SK-N-SH treated with all-trans-retinoic acid at 6 μM for 48 hours (cell line): ENCODE measurements around the gene CETN1.

Experiments used
- ATAC-seq: fragments of 200-7000 bp; cut with Tn5 transposase; 3 replicates; pipeline ENCODE4 v1.9.1; 2020; ENCODE audit warnings: mild to moderate bottlenecking, moderate library complexity
- ARNTL ChIP-seq: fragments of 450-650 bp; formaldehyde crosslinking; IDR thresholded peaks from 2 replicates; pipeline ENCODE4 v1.5.0; 2020; ENCODE audit warnings: low read depth, mild to moderate bottlenecking, moderate library complexity, borderline replicate concordance
- BACH2 ChIP-seq: fragments of 250-450 bp; sonication (Bioruptor Pico); IDR thresholded peaks from 2 replicates; pipeline ENCODE4 v1.9.0; 2021; ENCODE audit warnings: mild to moderate bottlenecking, borderline replicate concordance
- CSDC2 ChIP-seq: fragments of 250-450 bp; sonication (Bioruptor Pico); IDR thresholded peaks from 2 replicates; pipeline ENCODE4 v1.5.0; 2020; ENCODE audit warnings: mild to moderate bottlenecking, moderate library complexity
- ESRRG ChIP-seq: fragments of 250-450 bp; sonication (Bioruptor Pico); IDR thresholded peaks from 2 replicates; pipeline ENCODE4 v1.6.1; 2021; ENCODE audit warnings: mild to moderate bottlenecking
- GLIS3 ChIP-seq: fragments of 250-450 bp; sonication (Bioruptor Pico); IDR thresholded peaks from 2 replicates; pipeline ENCODE4 v1.5.0; 2020; ENCODE audit warnings: mild to moderate bottlenecking, moderate library complexity
- ISL1 ChIP-seq: fragments of 250-450 bp; sonication (Bioruptor Pico); IDR thresholded peaks from 2 replicates; pipeline ENCODE4 v2.1.2; 2022; ENCODE audit warnings: mild to moderate bottlenecking, moderate library complexity
- OSR1 ChIP-seq: fragments of 250-450 bp; sonication (Bioruptor Pico); IDR thresholded peaks from 2 replicates; pipeline ENCODE4 v1.8.0; 2022; ENCODE audit warnings: moderate library complexity, mild to moderate bottlenecking, inconsistent platforms
- PPARA ChIP-seq: fragments of 250-450 bp; sonication (Bioruptor Pico); IDR thresholded peaks from 2 replicates; pipeline ENCODE4 v1.5.0; 2020; ENCODE audit warnings: mild to moderate bottlenecking, borderline replicate concordance
- SNAI2 ChIP-seq: fragments of 250-450 bp; sonication (Bioruptor Pico); IDR thresholded peaks from 2 replicates; pipeline ENCODE4 v1.5.0; 2020; ENCODE audit warnings: mild to moderate bottlenecking, moderate library complexity
- TCF4 ChIP-seq: fragments of 250-450 bp; sonication (Bioruptor Pico); IDR thresholded peaks from 2 replicates; pipeline ENCODE4 v1.8.0; 2021; ENCODE audit warnings: mild to moderate bottlenecking, moderate library complexity, borderline replicate concordance
- TOX ChIP-seq: fragments of 250-450 bp; sonication (Bioruptor Pico); IDR thresholded peaks from 2 replicates; pipeline ENCODE4 v1.8.0; 2021; ENCODE audit warnings: mild to moderate bottlenecking, moderate library complexity, borderline replicate concordance
- ZC3H10 ChIP-seq: fragments of 250-450 bp; sonication (Bioruptor Pico); IDR thresholded peaks from 2 replicates; pipeline ENCODE4 v1.5.1; 2021; ENCODE audit warnings: mild to moderate bottlenecking, moderate library complexity
- ZFP3 ChIP-seq: fragments of 250-450 bp; sonication (Bioruptor Pico); IDR thresholded peaks from 2 replicates; pipeline ENCODE4 v1.5.0; 2020; ENCODE audit warnings: mild to moderate bottlenecking, moderate library complexity
- ZFP30 ChIP-seq: fragments of 450-650 bp; formaldehyde crosslinking; IDR thresholded peaks from 2 replicates; pipeline ENCODE4 v1.5.0; 2022; ENCODE audit warnings: mild to moderate bottlenecking, moderate library complexity
- ZNF565 ChIP-seq: fragments of 450-650 bp; formaldehyde crosslinking; conservative IDR thresholded peaks from 2 replicates; pipeline ENCODE4 v1.5.0; 2020; ENCODE audit warnings: low read depth, mild to moderate bottlenecking, moderate library complexity
- ZNF8 ChIP-seq: fragments of 450-650 bp; formaldehyde crosslinking; IDR thresholded peaks from 2 replicates; pipeline ENCODE4 v1.5.0; 2020; ENCODE audit warnings: mild to moderate bottlenecking, moderate library complexity
- TF ChIP-seq, protein P1 (sequence below): fragments of 250-450 bp; sonication (Bioruptor Pico); IDR thresholded peaks from 2 replicates; pipeline ENCODE4 v1.8.0; 2021; ENCODE audit warnings: low read depth, mild to moderate bottlenecking, moderate library complexity, borderline replicate concordance
- TF ChIP-seq, protein P2 (sequence below): fragments of 250-450 bp; sonication (Bioruptor Pico); IDR thresholded peaks from 2 replicates; pipeline ENCODE4 v1.5.1; 2021; ENCODE audit warnings: mild to moderate bottlenecking, moderate library complexity
- TF ChIP-seq, protein P3 (sequence below): fragments of 250-450 bp; sonication (Bioruptor Pico); IDR thresholded peaks from 2 replicates; pipeline ENCODE4 v1.5.0; 2020; ENCODE audit warnings: mild to moderate bottlenecking, moderate library complexity
- TF ChIP-seq, protein P4 (sequence below): fragments of 250-450 bp; sonication (Bioruptor Pico); IDR thresholded peaks from 2 replicates; pipeline ENCODE4 v1.5.1; 2020; ENCODE audit warnings: low read depth, mild to moderate bottlenecking, moderate library complexity

The CETN1 gene

DNA sequence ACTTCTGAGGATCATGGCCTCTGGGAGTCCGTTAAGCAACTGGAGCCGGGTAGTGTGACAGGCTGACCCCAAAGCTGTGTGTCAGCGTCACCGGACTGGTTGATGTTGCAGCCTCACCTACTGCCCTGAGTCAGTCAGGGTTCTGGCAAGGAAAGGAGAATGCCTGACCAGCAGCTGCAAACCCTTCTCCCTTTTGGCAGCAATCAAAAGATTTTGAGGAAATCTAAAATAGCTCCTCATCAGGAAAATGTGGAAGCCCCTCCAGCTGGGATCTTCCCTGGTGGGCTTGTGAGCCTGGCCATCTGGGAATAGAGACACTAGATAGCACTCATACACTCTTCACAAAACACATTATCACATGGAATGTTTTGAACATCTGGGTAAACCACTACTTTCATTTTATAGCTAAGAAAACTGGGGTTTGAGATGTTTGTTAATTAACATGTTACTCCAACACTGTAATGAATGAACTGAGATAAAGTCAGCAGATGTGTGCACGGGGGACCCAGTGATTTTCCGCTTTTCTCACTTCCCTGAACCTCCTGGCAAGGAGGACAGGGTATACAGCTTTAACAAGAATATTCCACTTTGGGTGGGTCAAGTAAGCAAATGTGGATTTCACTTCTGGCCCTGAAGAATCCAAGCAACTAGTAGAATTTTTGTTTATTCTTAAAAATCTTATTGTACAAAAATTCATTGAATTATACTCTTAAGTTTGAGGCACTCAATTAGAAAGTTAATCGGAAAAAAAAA lies 41.3 kb downstream of the CETN1 start:
- ATAC-seq, result no peak
- TF ChIP-seq ISL1 (CRISPR knock-in tag) (no peak), ESRRG (CRISPR knock-in tag) (no peak), TOX (CRISPR knock-in tag) (no peak), PPARA (no peak), ARNTL (CRISPR knock-in tag) (no peak)
- TF ChIP-seq, protein P1, sequence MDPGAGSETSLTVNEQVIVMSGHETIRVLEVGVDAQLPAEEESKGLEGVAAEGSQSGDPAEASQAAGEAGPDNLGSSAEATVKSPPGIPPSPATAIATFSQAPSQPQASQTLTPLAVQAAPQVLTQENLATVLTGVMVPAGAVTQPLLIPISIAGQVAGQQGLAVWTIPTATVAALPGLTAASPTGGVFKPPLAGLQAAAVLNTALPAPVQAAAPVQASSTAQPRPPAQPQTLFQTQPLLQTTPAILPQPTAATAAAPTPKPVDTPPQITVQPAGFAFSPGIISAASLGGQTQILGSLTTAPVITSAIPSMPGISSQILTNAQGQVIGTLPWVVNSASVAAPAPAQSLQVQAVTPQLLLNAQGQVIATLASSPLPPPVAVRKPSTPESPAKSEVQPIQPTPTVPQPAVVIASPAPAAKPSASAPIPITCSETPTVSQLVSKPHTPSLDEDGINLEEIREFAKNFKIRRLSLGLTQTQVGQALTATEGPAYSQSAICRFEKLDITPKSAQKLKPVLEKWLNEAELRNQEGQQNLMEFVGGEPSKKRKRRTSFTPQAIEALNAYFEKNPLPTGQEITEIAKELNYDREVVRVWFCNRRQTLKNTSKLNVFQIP (CRISPR knock-in tag), result no peak

DNA sequence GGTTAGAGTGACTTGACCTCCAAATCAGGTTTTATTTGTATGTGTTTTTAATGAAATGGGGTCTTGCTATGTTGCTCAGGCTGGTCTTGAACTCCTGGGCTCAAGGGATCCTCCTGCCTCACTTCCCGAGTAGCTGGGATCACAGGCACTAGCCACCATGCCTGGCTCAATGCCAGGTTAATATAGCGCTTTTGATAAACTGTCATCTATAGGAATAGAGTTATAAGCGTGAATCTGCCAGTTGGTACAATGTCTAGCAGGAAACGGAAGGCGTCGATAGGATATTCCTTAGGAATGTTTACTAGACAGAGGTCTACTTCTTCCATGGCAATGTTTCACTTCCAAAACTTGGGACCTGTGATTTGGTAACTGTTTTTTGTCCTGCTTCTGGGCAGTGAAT lies 42.1 kb downstream of the CETN1 start:
- ATAC-seq, result no peak
- TF ChIP-seq CSDC2 (CRISPR knock-in tag), result no peak
- TF ChIP-seq ISL1 (CRISPR knock-in tag), result no peak
- TF ChIP-seq, all 23 proteins: peak for 0

DNA sequence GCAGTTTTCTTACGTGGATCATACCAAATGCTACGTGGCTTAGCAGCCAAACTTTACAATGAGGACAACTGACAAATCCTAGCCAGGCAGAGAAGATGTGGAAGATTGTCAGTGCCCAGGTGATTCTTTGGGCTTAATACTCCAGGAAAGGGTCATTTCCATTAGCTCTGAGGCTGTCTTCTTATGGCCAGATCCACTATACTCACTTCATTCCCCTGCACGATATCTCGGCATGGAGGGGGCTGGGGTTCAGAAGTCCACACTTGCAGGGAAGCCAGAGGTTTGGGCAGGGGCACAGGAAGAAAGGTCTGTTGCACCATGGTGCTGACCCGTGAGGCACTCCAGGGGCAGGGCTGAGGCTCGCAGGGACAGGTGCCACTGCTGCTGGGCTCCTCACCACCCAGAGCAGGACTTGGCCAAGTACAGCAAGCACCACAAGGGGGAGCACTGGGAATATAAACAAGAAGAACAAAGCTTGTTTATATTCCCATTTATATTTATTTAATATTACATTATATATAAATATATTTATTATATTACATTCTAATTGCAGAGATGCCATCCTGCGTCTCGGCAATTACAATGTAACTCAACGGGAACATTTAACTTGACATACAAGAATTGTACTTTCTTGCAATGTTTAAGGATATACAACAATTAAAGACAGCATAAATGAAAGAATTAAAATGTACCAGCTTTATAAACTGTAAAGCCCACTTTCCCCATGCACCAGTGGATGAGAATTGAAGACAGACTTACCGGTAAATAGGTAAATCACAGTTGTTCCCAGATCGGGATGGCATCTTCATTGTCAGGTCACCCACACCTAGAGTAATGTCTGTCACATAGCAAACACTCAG lies 43.8 kb downstream of the CETN1 start:
- TF ChIP-seq ISL1 (CRISPR knock-in tag), result no peak
- TF ChIP-seq, protein P2, sequence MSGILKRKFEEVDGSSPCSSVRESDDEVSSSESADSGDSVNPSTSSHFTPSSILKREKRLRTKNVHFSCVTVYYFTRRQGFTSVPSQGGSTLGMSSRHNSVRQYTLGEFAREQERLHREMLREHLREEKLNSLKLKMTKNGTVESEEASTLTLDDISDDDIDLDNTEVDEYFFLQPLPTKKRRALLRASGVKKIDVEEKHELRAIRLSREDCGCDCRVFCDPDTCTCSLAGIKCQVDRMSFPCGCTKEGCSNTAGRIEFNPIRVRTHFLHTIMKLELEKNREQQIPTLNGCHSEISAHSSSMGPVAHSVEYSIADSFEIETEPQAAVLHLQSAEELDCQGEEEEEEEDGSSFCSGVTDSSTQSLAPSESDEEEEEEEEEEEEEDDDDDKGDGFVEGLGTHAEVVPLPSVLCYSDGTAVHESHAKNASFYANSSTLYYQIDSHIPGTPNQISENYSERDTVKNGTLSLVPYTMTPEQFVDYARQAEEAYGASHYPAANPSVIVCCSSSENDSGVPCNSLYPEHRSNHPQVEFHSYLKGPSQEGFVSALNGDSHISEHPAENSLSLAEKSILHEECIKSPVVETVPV, result no peak
- no peak for TF ChIP-seq ESRRG (CRISPR knock-in tag)
- TF ChIP-seq CSDC2 (CRISPR knock-in tag), result no peak
- TF ChIP-seq, all 23 proteins: peak for 0
- peak; percentile 95 for ATAC-seq

DNA sequence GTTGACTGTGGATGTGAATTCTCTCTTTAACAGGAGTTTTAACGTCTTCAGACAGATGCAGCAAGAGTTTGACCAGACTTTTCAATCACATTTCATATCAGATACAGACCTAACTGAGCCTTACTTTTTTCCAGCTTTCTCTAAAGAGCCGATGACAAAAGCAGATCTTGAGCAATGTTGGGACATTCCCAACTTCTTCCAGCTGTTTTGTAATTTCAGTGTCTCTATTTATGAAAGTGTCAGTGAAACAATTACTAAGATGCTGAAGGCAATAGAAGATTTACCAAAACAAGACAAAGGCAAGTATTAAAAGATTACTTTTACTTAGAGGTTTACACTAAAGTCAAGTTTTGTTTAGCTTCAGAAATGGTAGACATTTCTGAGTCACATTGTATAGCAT lies 47.1 kb downstream of the CETN1 start:
- TF ChIP-seq ZFP30 (no peak), ZFP3 (CRISPR knock-in tag) (no peak), ZNF8 (no peak), TCF4 (CRISPR knock-in tag) (no peak), BACH2 (CRISPR knock-in tag) (no peak), ESRRG (CRISPR knock-in tag) (no peak)
- TF ChIP-seq, protein P2, result no peak
- ATAC-seq, result no peak

DNA sequence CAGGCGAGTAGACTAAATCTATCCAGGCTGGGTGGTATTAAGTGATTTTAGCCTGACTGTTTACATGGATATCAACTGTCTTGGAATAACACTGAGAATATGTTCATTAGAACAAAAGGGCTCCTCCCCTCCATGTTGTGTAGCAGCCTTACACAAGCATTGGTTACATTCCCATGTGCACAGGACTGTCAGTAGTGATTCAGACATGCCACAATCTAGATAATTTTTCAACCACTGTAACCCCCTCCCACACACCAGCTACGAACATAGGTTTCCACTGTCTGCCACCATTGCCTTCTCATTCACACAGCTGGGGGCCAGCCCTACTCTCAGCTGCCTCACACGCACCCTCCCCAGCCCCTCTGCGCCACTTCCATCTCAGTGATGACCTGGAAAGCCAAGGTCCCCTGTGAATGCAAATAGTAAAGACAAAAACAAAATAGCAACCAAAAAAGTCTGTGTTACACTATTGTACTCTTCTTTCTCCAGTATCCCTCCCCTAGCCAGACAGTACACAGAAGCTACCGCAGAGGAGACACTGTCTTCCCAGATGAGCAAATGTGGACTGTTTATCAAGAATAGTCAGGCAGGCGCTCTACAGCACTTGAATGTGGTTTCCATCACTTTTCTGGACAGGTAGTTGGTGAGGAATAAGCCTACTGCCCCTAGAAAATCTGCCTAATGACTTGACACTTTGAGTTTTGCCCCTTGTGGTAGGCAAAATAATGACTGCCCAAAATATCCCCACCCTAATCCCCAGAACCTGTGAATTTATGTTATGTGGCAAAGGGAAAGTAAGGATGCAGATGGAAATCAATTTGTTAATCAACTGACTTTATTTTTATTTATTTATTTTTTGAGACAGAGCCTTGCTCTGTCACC lies 49.3 kb downstream of the CETN1 start:
- no peak for ATAC-seq
- TF ChIP-seq ZC3H10 (CRISPR knock-in tag), result no peak
- no peak for TF ChIP-seq CSDC2 (CRISPR knock-in tag)
- TF ChIP-seq ESRRG (CRISPR knock-in tag), result no peak
- TF ChIP-seq, protein P3, sequence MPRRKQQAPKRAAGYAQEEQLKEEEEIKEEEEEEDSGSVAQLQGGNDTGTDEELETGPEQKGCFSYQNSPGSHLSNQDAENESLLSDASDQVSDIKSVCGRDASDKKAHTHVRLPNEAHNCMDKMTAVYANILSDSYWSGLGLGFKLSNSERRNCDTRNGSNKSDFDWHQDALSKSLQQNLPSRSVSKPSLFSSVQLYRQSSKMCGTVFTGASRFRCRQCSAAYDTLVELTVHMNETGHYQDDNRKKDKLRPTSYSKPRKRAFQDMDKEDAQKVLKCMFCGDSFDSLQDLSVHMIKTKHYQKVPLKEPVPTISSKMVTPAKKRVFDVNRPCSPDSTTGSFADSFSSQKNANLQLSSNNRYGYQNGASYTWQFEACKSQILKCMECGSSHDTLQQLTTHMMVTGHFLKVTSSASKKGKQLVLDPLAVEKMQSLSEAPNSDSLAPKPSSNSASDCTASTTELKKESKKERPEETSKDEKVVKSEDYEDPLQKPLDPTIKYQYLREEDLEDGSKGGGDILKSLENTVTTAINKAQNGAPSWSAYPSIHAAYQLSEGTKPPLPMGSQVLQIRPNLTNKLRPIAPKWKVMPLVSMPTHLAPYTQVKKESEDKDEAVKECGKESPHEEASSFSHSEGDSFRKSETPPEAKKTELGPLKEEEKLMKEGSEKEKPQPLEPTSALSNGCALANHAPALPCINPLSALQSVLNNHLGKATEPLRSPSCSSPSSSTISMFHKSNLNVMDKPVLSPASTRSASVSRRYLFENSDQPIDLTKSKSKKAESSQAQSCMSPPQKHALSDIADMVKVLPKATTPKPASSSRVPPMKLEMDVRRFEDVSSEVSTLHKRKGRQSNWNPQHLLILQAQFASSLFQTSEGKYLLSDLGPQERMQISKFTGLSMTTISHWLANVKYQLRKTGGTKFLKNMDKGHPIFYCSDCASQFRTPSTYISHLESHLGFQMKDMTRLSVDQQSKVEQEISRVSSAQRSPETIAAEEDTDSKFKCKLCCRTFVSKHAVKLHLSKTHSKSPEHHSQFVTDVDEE (CRISPR knock-in tag), result no peak
- no peak for TF ChIP-seq ZNF565
- TF ChIP-seq ZNF8, result no peak
- TF ChIP-seq, protein P1 (CRISPR knock-in tag), result no peak
- no peak for TF ChIP-seq OSR1
- TF ChIP-seq, protein P4, sequence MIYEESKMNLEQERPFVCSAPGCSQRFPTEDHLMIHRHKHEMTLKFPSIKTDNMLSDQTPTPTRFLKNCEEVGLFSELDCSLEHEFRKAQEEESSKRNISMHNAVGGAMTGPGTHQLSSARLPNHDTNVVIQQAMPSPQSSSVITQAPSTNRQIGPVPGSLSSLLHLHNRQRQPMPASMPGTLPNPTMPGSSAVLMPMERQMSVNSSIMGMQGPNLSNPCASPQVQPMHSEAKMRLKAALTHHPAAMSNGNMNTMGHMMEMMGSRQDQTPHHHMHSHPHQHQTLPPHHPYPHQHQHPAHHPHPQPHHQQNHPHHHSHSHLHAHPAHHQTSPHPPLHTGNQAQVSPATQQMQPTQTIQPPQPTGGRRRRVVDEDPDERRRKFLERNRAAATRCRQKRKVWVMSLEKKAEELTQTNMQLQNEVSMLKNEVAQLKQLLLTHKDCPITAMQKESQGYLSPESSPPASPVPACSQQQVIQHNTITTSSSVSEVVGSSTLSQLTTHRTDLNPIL (CRISPR knock-in tag), result no peak
- TF ChIP-seq ISL1 (CRISPR knock-in tag), result no peak
- no peak for TF ChIP-seq TOX (CRISPR knock-in tag)
- TF ChIP-seq BACH2 (CRISPR knock-in tag), result no peak
- TF ChIP-seq SNAI2 (CRISPR knock-in tag), result no peak
- no peak for TF ChIP-seq GLIS3
- no peak for TF ChIP-seq ARNTL (CRISPR knock-in tag)
